Uterus (tissue), 4 donors: Measurements from ENCODE around the gene TMEM119. TPM values are rescaled to one million over a fixed set of nuclear protein-coding genes. Genes with fewer than 3 reads are reported as not detected.

Experiments
- DNase-seq, 2 donors: peaks; one replicate each; pipeline ENCODE4 v3.0.0-alpha.2; 2019 to 2020
- H3K27ac ChIP-seq, 2 donors: fragments of 200-600 bp; sonication (generic); 1 replicate in 1 of 2; 2 replicates in 1 of 2; pipeline ENCODE4 v1.5.1; 2016 to 2018
- H3K27me3 ChIP-seq, 2 donors: fragments of 200-600 bp; sonication (generic); one replicate each; pipeline ENCODE4 v1.5.1; 2018 to 2019; ENCODE audit warnings: control low read depth in 1 of 2
- H3K36me3 ChIP-seq, 2 donors: fragments of 200-600 bp; sonication (generic); one replicate each; pipeline ENCODE4 v1.5.1; 2019; ENCODE audit warnings: control low read depth in 1 of 2
- H3K4me1 ChIP-seq, 2 donors: fragments of 200-600 bp; sonication (generic); one replicate each; pipeline ENCODE4 v1.5.1; 2018 to 2019; ENCODE audit warnings: control low read depth in 1 of 2
- H3K4me3 ChIP-seq, 2 donors: fragments of 200-600 bp; sonication (generic); 1 replicate in 1 of 2; 2 replicates in 1 of 2; pipeline ENCODE4 v1.5.1; 2018 to 2019; ENCODE audit warnings: mild to moderate bottlenecking in 1 of 2
- H3K9me3 ChIP-seq, 2 donors: fragments of 200-600 bp; sonication (generic); one replicate each; pipeline ENCODE4 v1.5.1; 2019; ENCODE audit warnings: control low read depth in 1 of 2
- POLR2A ChIP-seq, 2 donors: fragments of 450-650 bp; IDR thresholded peaks; one replicate each; pipeline ENCODE4 v1.6.1; 2016; ENCODE audit warnings: antibody characterized with exemption in 2 of 2, mild to moderate bottlenecking in 1 of 2, moderate library complexity in 1 of 2
- intact Hi-C: fragments of 100-400 bp; cut with DNase I; formaldehyde crosslinking; loops from one replicate; pipeline ENCODE4 v1.15.1; 2023; ENCODE audit warnings: low total_unique reads
- total RNA-seq, 4 donors: library from RNA; depleted of rRNA in 3 of 4; stranded (reverse); fragments of >200 nt in 3 of 4; gene quantifications; one replicate each; pipeline versions ENCODE4 v1.1.0 to v1.2.4, GENCODE V29; 2014 to 2023
- TF ChIP-seq, protein P1 (sequence below), 4 experiments: fragments of 200-600 bp in 2 of 4; fragments of 450-650 bp in 2 of 4; sonication (generic) in 2 of 4; IDR thresholded peaks; one replicate each; pipeline ENCODE4 v1.5.1; 2016 to 2019; ENCODE audit warnings: antibody characterized with exemption in 4 of 4, mild to moderate bottlenecking in 2 of 4, moderate library complexity in 1 of 4
- donor health status: DM: yes; HTN: yes; CAD: no.

The TMEM119 gene
- total RNA-seq, 4 donors from 2014 or later = 9.1 to 102 (median 12.4) TPM

DNA sequence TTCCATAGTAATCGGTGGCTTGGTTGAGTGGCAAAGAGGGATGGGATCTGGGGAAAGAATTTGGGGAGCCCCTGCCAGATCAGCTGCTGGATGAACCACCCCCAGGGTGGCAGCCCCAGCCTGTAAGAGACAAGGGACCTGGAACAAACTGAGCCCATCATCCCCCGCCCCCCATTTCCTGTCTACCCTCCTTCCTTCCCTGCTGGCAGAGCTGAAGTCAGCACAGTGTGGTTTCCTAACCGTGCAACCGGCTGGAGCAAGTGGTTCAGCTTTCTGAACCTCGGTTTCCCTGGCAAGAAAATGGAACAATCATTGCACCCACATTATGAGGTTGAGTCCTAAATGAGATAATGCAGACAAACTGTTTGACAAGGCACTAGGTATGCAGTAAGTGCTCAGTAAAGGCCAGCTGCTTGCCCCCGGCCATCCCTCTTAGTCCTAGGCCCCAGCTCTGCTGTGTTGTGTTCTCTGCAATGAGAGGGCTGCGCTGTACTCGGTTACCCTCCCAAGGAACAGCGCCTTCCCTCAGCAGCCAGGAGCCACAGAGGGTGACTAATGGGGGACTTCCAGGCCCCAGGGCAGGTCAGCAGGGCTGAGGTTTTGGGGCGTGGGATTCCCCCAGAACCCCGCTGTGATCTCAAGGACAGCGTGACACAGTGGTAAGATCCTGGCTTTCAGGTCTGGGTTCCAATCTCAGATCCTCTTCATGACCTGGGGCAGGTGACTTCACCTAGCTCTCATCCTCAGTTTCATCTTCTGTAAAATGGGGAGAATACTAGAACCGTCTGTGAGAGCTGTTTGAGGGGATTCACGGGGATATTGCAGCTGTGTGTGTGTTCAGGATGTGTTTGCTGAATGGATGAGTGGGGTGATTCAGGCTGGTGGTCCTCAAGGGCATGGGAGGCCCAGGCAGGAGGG is 19.3 kb upstream of the TMEM119 start:
- TF ChIP-seq, protein P1, sequence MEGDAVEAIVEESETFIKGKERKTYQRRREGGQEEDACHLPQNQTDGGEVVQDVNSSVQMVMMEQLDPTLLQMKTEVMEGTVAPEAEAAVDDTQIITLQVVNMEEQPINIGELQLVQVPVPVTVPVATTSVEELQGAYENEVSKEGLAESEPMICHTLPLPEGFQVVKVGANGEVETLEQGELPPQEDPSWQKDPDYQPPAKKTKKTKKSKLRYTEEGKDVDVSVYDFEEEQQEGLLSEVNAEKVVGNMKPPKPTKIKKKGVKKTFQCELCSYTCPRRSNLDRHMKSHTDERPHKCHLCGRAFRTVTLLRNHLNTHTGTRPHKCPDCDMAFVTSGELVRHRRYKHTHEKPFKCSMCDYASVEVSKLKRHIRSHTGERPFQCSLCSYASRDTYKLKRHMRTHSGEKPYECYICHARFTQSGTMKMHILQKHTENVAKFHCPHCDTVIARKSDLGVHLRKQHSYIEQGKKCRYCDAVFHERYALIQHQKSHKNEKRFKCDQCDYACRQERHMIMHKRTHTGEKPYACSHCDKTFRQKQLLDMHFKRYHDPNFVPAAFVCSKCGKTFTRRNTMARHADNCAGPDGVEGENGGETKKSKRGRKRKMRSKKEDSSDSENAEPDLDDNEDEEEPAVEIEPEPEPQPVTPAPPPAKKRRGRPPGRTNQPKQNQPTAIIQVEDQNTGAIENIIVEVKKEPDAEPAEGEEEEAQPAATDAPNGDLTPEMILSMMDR (IDR thresholded peaks at IDR 0.05) = no peak
- no peak for TF ChIP-seq POLR2A (IDR thresholded peaks at IDR 0.05)

DNA sequence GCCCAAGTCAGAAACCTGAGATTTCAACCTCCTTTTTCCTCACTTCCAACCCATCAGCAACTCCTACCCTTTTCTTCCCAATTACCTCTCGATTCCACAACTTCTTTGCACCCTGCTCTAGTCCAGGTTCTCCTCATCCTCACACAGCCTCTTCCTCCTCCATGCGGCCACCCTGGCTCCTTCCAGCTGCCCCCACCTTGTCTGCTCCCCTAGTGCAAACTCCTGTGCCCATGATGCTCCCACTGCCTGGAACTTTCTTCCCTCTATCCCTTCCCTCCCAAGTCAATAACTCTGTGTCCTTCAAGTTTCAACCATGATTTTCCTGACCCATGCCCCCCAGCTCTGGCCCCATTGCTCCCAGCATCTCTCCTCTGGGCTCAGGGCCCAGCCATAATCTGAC is 18.5 kb upstream of the TMEM119 start:
- Histone ChIP-seq H3K27ac (no peak overlapping the region), H3K4me1 (no peaks in the 10 kb centered on the region), H3K36me3 (no peaks in the 10 kb centered on the region), H3K27me3 (no peaks in the 10 kb centered on the region), H3K4me3 (no peak overlapping the region), H3K9me3 (no peaks in the 10 kb centered on the region)
- intact Hi-C loops = loop anchor here (5.0 kb wide), 1 partner anchor 54 kb away; the partner anchor contains the start of genes ISCU and SART3
- TF ChIP-seq, protein P1 (IDR thresholded peaks at IDR 0.05) = no peak
- no peak for TF ChIP-seq POLR2A (IDR thresholded peaks at IDR 0.05)
- no peak for DNase-seq

More for the DNA sequence above, 19.3 kb upstream of the TMEM119 start:
- H3K27ac ChIP-seq = no peak overlapping the region
- H3K27me3 ChIP-seq = no peaks in the 10 kb centered on the region
- H3K4me1 ChIP-seq = no peaks in the 10 kb centered on the region
- no peaks in the 10 kb centered on the region for H3K9me3 ChIP-seq
- no peak for DNase-seq
- intact Hi-C loops = loop anchor here (5.0 kb wide), 1 partner anchor 55 kb away; the partner anchor contains the start of genes ISCU and SART3
- H3K36me3 ChIP-seq = no peaks in the 10 kb centered on the region
- H3K4me3 ChIP-seq = no peak overlapping the region

DNA sequence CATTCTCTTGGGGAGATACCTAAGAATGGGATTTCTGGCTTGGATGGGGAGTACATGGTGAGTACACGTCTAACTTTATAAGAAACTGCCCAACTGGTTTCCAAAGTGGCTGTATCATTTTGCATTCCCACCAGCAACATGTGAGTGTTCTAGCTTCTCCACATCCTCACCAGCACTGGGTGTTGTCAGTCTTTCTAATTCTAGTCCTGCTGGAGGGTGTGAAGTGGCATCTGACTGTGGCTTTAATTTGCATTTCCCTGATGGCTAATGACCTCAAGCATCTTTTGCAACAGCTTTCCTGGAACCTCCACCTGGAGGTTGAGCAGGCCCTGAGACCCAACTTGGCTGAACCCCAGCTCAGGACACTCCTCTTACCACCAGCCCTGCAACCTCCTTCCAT is 18.0 kb upstream of the TMEM119 start:
- H3K27me3 ChIP-seq = no peaks in the 10 kb centered on the region
- intact Hi-C loops = loop anchor here (5.0 kb wide), 1 partner anchor 54 kb away; the partner anchor contains the start of genes ISCU and SART3
- no peak for TF ChIP-seq POLR2A (IDR thresholded peaks at IDR 0.05)
- TF ChIP-seq, protein P1 (IDR thresholded peaks at IDR 0.05) = no peak
- no peaks in the 10 kb centered on the region for H3K4me1 ChIP-seq
- H3K36me3 ChIP-seq = no peaks in the 10 kb centered on the region
- no peak for DNase-seq
- H3K9me3 ChIP-seq = no peaks in the 10 kb centered on the region
- H3K4me3 ChIP-seq = no peak overlapping the region
- H3K27ac ChIP-seq = no peak overlapping the region

DNA sequence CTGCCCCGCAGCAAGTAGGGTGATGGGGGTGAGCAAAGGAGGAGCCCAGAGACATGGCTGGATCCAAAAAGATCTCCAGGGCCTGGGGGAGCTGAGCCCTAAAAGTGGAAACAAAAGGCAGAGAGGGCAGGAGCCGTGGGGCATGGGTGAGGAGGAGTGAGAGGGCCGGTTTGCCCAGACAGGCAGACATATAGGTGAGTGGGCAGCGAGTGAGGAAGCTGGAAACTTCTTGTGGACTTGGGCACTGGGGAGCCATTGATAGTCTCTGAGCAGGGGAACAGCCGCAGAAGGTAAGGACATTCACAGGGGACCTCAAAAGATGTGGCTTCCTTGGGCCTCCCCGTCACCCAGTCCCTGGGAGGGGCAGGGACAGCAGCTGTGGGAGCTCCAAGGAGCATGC is 16.8 kb upstream of the TMEM119 start:
- H3K4me3 ChIP-seq = no peak overlapping the region
- intact Hi-C loops = loop anchor here (5.0 kb wide), 1 partner anchor 52 kb away; the partner anchor contains the start of genes ISCU and SART3
- H3K27me3 ChIP-seq = no peaks in the 10 kb centered on the region
- no peaks in the 10 kb centered on the region for H3K9me3 ChIP-seq
- H3K27ac ChIP-seq = no peak overlapping the region
- H3K4me1 ChIP-seq = peaks cover 0 to under 1% of the 10 kb centered on the region in 2 donors
- no peaks in the 10 kb centered on the region for H3K36me3 ChIP-seq
- no peak for DNase-seq
- TF ChIP-seq, protein P1 (IDR thresholded peaks at IDR 0.05) = no peak

DNA sequence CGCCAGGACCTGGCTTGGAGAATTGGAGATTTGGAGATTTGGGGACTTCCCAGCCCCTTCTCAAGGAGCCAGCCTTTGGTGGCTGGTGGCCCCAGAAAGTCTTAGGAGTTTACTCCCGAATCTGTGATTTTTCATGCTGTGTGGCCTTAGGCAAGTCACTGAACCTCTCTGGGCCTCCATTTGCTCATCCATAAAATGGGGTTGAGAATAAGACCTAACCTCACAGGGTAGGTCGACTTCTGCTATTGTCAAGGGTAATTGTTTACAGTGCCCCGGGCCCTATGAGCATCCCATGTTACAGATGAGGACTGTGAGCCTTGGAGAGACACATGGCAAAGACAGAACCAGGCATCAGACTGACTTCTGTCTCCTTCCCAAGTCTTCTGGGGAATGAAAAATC is 16.2 kb upstream of the TMEM119 start:
- TF ChIP-seq POLR2A (IDR thresholded peaks at IDR 0.05) = no peak
- TF ChIP-seq, protein P1 (IDR thresholded peaks at IDR 0.05) = no peak
- H3K36me3 ChIP-seq = no peaks in the 10 kb centered on the region
- intact Hi-C loops = no loop called here
- no peaks in the 10 kb centered on the region for H3K27me3 ChIP-seq
- no peak for DNase-seq
- no peak overlapping the region for H3K4me3 ChIP-seq
- peaks cover 0 to 4% of the 10 kb centered on the region in 2 donors for H3K4me1 ChIP-seq
- no peaks in the 10 kb centered on the region for H3K9me3 ChIP-seq
- no peak overlapping the region for H3K27ac ChIP-seq
